Lower lobe of right lung (tissue), 2 donors: ENCODE results near the gene AFAP1L1. TPM values are rescaled to one million over a fixed set of nuclear protein-coding genes. Genes with fewer than 3 reads are reported as not detected.
A peak's percentile ranks its signal among the peaks of the same experiment; 100 is the strongest.

ENCODE experiments used
- ATAC-seq, 2 donors: fragments of 200-7000 bp; cut with Tn5 transposase; one replicate each; pipeline ENCODE4 v1.9.1; 2020 to 2022; ENCODE audit warnings: mild to moderate bottlenecking in 2 of 2, moderate library complexity in 2 of 2
- DNase-seq: peaks from one replicate; pipeline ENCODE4 v3.0.0-alpha.2; 2020
- H3K27ac ChIP-seq: fragments of 200-600 bp; one replicate; pipeline ENCODE4 v1.8.0; 2022
- H3K27me3 ChIP-seq: fragments of 200-600 bp; one replicate; pipeline ENCODE4 v1.8.0; 2022; ENCODE audit warnings: low read depth
- H3K36me3 ChIP-seq: fragments of 200-600 bp; one replicate; pipeline ENCODE4 v1.8.0; 2022; ENCODE audit warnings: mild to moderate bottlenecking
- H3K4me1 ChIP-seq: fragments of 200-600 bp; one replicate; pipeline ENCODE4 v1.8.0; 2022
- H3K4me3 ChIP-seq: fragments of 200-600 bp; one replicate; pipeline ENCODE4 v1.8.0; 2022; ENCODE audit warnings: mild to moderate bottlenecking
- H3K9me3 ChIP-seq: fragments of 200-600 bp; one replicate; pipeline ENCODE4 v1.8.0; 2022
- intact Hi-C: fragments of 100-400 bp; cut with DNase I; formaldehyde crosslinking; loops from one replicate; pipeline ENCODE4 v1.11.0; 2022
- total RNA-seq: library from RNA; stranded (reverse); fragmentation: NEBNext Ultra II Directional; extraction: Animal tissue kit (Norgen Biotek cat#: 25700); gene quantifications from one replicate; pipeline ENCODE4 v1.2.1, GENCODE V29; 2021
- TF ChIP-seq, protein P1 (sequence below): fragments of 200-600 bp; IDR thresholded peaks from one replicate; pipeline ENCODE4 v1.8.0; 2022; ENCODE audit warnings: antibody characterized with exemption, mild to moderate bottlenecking
- donor health status: DM: no; HTN: yes; CAD: no; lungs with severe emphysema.

Gene AFAP1L1
- total RNA-seq, 1 donor from 2014 or later = 26.6 TPM

DNA sequence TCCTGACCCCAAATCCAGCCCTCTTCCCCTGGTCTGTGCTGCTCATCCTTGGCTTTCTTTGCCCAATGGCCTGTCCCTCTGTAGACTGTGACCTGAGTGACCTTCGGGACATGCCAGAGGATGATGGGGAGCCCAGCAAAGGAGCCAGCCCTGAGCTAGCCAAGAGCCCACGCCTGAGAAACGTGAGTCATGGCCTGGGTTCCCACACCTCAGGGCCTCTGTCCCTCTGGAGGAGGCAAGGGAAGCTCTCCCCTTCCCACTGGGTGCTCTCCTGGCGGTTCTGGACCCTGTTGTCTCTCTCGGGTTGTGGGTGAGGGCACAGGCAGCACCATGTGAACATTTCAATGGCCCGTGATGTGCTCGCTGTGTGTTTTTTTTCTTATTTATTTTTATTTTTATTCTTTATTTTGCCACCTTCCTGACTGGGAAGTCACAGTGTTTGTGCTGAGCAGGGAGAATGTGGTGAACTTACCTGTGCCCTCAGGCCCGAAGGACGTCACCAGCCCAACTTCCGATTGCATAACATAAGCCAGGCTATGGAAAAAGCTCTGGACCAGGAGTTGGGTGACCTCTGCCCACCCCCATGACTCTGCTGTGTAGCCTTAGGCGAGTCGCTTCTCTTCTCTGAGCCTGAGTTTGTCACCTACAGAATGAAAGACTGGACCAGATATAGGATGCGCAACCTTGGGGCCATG lies 29.5 kb downstream of the AFAP1L1 start:
- TF ChIP-seq, protein P1, sequence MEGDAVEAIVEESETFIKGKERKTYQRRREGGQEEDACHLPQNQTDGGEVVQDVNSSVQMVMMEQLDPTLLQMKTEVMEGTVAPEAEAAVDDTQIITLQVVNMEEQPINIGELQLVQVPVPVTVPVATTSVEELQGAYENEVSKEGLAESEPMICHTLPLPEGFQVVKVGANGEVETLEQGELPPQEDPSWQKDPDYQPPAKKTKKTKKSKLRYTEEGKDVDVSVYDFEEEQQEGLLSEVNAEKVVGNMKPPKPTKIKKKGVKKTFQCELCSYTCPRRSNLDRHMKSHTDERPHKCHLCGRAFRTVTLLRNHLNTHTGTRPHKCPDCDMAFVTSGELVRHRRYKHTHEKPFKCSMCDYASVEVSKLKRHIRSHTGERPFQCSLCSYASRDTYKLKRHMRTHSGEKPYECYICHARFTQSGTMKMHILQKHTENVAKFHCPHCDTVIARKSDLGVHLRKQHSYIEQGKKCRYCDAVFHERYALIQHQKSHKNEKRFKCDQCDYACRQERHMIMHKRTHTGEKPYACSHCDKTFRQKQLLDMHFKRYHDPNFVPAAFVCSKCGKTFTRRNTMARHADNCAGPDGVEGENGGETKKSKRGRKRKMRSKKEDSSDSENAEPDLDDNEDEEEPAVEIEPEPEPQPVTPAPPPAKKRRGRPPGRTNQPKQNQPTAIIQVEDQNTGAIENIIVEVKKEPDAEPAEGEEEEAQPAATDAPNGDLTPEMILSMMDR = no peak
- H3K27me3 ChIP-seq = no peaks in the 10 kb centered on the region
- no peaks in the 10 kb centered on the region for H3K9me3 ChIP-seq
- intact Hi-C loops = no loop called here
- ATAC-seq = no peak
- no peak overlapping the region for H3K4me3 ChIP-seq
- peak overlapping the region; percentile 3 for H3K27ac ChIP-seq
- H3K4me1 ChIP-seq = peaks cover 46% of the 10 kb centered on the region
- DNase-seq = no peak
- no peaks in the 10 kb centered on the region for H3K36me3 ChIP-seq

DNA sequence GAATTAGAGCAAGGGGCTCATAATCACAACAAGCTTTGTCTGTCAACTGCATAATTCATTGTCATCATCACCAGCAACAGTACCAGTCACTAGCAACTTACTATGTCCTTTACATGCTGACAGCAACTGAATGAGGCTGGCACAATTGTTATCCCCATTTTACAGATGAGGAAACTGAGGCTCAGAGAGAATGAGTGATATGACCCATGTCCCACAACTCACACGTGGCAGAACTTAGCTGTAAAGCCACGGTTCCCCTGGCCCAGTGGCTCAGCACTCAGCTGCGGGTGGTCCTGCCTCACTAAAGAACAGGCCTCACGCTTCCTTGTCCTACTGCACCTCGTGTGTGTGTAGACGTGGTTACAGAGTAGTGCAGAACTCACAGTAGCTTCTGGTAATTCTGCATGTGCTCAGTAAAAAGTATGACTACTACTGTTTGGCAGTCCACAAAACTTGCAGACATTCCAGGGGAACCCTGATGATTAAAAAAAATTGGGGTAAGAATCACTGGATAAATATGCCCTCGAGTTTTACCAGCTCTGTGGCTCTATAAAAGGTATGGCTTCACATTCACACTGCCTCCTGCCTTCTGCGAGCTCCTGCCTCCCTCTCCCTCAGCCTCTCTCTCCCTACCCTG lies 30.2 kb downstream of the AFAP1L1 start:
- ATAC-seq (no peak), DNase-seq (no peak)
- H3K36me3 ChIP-seq = no peaks in the 10 kb centered on the region
- intact Hi-C loops = no loop called here
- no peaks in the 10 kb centered on the region for H3K9me3 ChIP-seq
- TF ChIP-seq, protein P1 = no peak
- no peak overlapping the region for H3K4me3 ChIP-seq
- no peak overlapping the region for H3K27ac ChIP-seq
- peaks cover 46% of the 10 kb centered on the region for H3K4me1 ChIP-seq
- no peaks in the 10 kb centered on the region for H3K27me3 ChIP-seq

DNA sequence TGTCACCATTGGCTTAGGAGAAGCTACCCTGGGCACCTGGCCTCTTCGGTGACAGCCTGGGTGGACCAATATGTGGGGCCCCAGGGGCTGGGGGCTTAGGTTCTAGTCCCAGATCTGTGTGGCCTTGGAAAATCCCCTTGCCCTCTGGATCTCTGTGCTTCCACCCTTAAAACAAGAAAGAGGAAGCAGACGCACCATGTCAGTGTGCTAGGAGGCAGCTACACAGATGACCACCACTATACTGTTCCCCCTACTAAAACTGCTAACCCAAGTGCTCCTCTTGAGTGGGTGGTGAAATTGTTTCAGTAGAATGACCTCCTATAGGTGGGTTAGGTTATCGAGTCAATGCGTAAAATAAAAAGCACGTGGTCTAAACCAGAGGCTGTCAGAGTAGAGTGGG lies 31.0 kb downstream of the AFAP1L1 start:
- Histone ChIP-seq H3K36me3 (no peaks in the 10 kb centered on the region), H3K27ac (no peak overlapping the region), H3K9me3 (no peaks in the 10 kb centered on the region), H3K4me1 (peaks cover 39% of the 10 kb centered on the region), H3K27me3 (no peaks in the 10 kb centered on the region), H3K4me3 (no peak overlapping the region)
- intact Hi-C loops = no loop called here
- TF ChIP-seq, protein P1 = no peak
- ATAC-seq (no peak), DNase-seq (no peak)

GRCh38 chr5:149303210-149303609 lies 31.6 kb downstream of the AFAP1L1 start:
- Histone ChIP-seq H3K9me3 (no peaks in the 10 kb centered on the region), H3K4me1 (peaks cover 37% of the 10 kb centered on the region), H3K27ac (no peak overlapping the region), H3K4me3 (no peak overlapping the region), H3K36me3 (no peaks in the 10 kb centered on the region), H3K27me3 (no peaks in the 10 kb centered on the region)
- intact Hi-C loops = no loop called here
- TF ChIP-seq, protein P1 = no peak
- no peak for ATAC-seq
- DNase-seq = no peak

DNA sequence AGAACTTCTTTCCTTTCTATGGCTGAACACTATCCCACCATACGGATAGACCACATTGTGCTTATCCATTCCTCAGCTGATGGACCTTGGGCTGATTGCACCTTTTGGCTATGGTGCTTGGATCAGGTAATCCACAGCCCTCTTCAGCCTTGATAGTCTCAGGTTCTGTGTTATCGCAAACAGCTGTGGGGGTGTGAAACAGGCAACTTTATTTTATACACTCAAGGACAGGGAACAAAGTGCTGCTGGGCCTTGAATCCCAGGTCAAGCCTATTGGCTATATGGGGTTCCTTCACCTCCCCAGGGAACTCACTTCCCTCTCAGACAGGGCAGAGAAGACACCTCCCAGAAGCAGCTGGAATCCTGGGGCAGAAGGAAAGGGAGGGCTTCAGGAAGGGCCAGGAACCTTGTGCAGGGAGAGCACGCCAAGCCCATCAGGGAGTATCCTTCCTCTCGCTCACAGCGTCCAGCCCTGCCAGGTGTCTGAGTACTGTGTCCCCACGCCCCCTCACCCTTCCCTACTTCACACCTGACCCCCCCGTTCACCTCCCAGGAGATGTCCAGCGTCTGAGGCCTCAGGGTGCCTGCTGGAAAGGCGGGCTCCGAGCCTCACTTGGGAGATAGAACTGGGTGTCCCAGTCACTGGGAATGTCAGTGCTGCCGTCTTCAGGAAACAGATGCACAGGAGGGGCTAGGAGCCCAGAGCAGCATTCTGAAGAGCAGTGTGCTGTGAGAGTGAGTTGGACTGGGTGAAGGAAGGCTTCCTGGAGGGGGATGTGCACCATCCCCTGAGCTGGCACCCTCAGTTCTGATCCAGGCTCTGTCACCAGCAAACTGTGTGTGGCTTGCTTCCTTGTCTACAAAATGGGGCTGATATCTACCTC lies 32.8 kb downstream of the AFAP1L1 start:
- intact Hi-C loops = no loop called here
- peak in 1 of 2 donors; percentile 20 for ATAC-seq
- no peaks in the 10 kb centered on the region for H3K27me3 ChIP-seq
- H3K27ac ChIP-seq = peak overlapping the region; percentile 51
- H3K4me1 ChIP-seq = peaks cover 29% of the 10 kb centered on the region
- H3K9me3 ChIP-seq = no peaks in the 10 kb centered on the region
- TF ChIP-seq, protein P1 = no peak
- DNase-seq = no peak
- no peaks in the 10 kb centered on the region for H3K36me3 ChIP-seq
- H3K4me3 ChIP-seq = no peak overlapping the region
